ENCODE measurements around the gene CRISPLD2. TPM values are rescaled to one million over a fixed set of nuclear protein-coding genes. Genes with fewer than 3 reads are reported as not detected.
A peak's percentile ranks its signal among the peaks of the same experiment; 100 is the strongest.
"Not testable (repeated sequence)": the region's sequence is repeated elsewhere in the genome, so short reads cannot be mapped to it uniquely, and the experiment has no call there.

The CRISPLD2 gene
- polyA plus RNA-seq, 1 experiment: 103 TPM

DNA sequence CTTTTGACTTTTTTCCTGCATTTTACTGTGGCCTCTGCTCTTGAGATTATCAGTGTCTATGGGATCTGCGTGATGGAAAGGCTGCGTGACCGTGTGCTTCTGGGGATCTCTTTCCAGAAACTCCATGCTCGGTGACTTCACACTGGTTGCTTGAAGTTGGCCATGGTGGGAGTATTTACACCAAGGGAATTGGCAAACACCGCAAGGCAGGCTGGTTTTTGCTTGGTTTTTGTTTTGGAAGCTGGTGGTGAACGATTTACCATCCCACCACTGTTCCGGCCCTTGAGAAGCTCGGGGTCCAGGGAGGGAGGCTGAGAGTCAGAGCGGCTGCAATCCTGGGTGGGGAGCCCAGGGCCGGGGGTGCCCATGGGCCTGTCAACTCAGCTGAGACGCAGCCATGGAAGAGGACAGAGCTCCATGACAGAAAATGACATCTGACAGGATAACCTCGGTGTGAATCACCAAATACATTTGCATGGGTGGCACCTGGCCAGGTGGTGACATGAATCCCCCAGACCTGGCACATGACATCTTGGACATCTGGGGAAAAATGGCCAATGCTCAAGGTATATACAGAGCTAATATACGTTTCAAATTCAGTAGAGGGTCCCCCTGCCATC is 11.1 kb downstream of the CRISPLD2 start:
- Histone ChIP-seq H3K27ac (ENCODE audit: low read depth, low read length) (peak overlapping the region; percentile 100), H3K4me3 (ENCODE audit: low read depth, low read length) (no peak overlapping the region), H3K9me3 (ENCODE audit: control insufficient read depth, insufficient read depth, low read length) (no peaks in the 10 kb centered on the region; the same call in 1 of the 2 replicates), H3K27me3 (ENCODE audit: control insufficient read depth, insufficient read depth, low read length) (no peaks in the 10 kb centered on the region)
- DNase-seq (ENCODE audit: low read depth, low spot score): no peak
- TF ChIP-seq, protein P1, sequence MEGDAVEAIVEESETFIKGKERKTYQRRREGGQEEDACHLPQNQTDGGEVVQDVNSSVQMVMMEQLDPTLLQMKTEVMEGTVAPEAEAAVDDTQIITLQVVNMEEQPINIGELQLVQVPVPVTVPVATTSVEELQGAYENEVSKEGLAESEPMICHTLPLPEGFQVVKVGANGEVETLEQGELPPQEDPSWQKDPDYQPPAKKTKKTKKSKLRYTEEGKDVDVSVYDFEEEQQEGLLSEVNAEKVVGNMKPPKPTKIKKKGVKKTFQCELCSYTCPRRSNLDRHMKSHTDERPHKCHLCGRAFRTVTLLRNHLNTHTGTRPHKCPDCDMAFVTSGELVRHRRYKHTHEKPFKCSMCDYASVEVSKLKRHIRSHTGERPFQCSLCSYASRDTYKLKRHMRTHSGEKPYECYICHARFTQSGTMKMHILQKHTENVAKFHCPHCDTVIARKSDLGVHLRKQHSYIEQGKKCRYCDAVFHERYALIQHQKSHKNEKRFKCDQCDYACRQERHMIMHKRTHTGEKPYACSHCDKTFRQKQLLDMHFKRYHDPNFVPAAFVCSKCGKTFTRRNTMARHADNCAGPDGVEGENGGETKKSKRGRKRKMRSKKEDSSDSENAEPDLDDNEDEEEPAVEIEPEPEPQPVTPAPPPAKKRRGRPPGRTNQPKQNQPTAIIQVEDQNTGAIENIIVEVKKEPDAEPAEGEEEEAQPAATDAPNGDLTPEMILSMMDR (IDR thresholded peaks at IDR 0.05; ENCODE audit: low read depth, low read length): no peak
- CTCF ChIA-PET: interaction anchor here (1.0 to 1.7 kb wide), 3 partner anchors 76 to 140 kb away, joined by 3 to 5 read pairs (median 3); no protein-coding TSS in a partner anchor
- POLR2A ChIA-PET: interaction anchor here (0.6 to 3.3 kb wide), 3 partner anchors 11 to 141 kb away, joined by 3 to 70 read pairs (median 3); partner anchors contain the start of gene CRISPLD2

DNA sequence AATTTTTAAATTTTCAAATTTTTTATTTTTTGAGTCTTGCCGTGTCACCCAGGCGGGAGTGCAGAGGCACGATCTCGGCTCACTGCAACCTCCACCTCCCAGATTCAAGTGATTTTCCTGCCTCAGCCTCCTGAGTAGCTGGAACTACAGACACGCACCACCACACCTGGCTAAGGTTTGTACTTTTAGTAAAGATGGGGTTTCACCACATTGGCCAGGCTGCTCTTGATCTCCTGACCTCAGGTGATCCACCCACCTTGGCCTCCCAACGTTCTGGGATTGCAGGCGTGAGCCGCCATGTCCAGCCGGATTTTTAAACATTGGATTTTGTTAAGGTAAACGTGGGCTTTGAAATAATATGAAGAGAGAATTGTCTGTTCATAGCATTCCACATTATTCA is 11.9 kb downstream of the CRISPLD2 start:
- not testable (repeated sequence) for H3K27me3 ChIP-seq (ENCODE audit: control insufficient read depth, insufficient read depth, low read length); H3K9me3 ChIP-seq (ENCODE audit: control insufficient read depth, insufficient read depth, low read length); H3K4me3 ChIP-seq (ENCODE audit: low read depth, low read length); DNase-seq (ENCODE audit: low read depth, low spot score)
- CTCF ChIA-PET: interaction anchor here (1.4 to 3.3 kb wide), 2 partner anchors 92 to 120 kb away, joined by 3 to 9 read pairs; no protein-coding TSS in a partner anchor
- peak overlapping the region; percentile 100 for H3K27ac ChIP-seq (ENCODE audit: low read depth, low read length)
- POLR2A ChIA-PET: interaction anchor here (0.9 to 3.3 kb wide), 7 partner anchors 12 to 180 kb away, joined by 3 to 70 read pairs (median 5); partner anchors contain the start of genes CRISPLD2 and ZDHHC7

DNA sequence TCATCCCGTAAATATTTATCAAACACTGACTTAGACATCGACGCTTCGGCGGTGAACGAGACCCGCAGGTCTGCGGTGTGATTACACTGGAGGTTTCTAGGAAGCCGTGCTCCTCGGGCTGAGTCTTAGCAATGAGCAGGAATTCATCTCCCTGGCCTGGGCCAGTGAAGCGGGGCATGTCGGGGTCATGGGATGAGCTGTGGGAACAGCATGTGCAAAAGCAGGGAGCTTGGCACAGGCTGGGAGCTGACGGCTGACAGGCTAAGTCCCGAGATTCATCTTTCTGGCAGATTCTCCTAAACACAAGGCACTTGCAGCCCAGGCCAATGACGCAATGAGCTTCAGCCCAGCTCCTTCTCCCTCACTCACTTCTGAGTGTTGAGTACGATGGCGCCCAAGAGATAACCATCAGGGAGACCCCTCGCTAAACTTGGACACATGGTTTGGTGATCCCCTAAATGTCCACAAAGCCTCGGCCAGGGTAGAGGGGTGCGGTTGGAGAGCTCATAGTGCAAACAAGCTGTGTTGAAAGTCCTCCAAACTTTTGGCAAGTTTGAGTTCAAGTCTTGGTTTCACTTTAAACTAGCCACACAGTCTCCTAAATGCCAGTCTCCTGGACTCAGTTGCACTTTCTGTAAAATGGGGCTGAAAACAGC is 12.8 kb downstream of the CRISPLD2 start:
- peak overlapping the region; percentile 45 for H3K4me3 ChIP-seq (ENCODE audit: low read depth, low read length)
- POLR2A ChIA-PET: interaction anchor here (0.7 to 3.3 kb wide), 11 partner anchors 9 to 179 kb away, joined by 3 to 70 read pairs (median 5); partner anchors contain the start of genes CRISPLD2 and ZDHHC7
- no peaks in the 10 kb centered on the region for H3K27me3 ChIP-seq (ENCODE audit: control insufficient read depth, insufficient read depth, low read length)
- TF ChIP-seq, protein P1 (IDR thresholded peaks at IDR 0.05; ENCODE audit: low read depth, low read length): no peak
- CTCF ChIA-PET: interaction anchor here (0.6 to 3.3 kb wide), 7 partner anchors 12 to 138 kb away, joined by 3 to 9 read pairs (median 3); partner anchors contain the start of gene CRISPLD2
- peak overlapping the region; percentile 100 for H3K27ac ChIP-seq (ENCODE audit: low read depth, low read length)
- DNase-seq (ENCODE audit: low read depth, low spot score): peak; percentile 100
- no peaks in the 10 kb centered on the region; the same call in 1 of the 2 replicates for H3K9me3 ChIP-seq (ENCODE audit: control insufficient read depth, insufficient read depth, low read length)

DNA sequence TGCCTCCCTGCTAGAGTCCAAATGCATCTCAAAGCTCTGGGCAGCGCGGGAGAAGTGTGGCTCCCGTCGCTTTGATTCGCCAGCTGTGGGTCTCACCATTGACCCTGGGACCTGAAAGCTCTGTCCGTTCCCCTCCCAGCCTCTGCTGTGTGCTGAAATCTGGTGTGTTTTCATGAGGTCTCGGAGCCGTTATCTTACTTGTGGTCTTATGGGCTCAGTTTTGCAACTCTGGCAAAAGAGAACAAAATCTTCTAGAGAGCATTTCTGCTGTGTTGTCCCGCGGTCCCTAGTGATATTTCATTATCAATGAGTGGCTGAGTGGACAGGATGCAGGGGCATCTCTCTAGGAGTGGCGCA is 13.3 kb downstream of the CRISPLD2 start:
- H3K4me3 ChIP-seq (ENCODE audit: low read depth, low read length): peak overlapping the region; percentile 45
- DNase-seq (ENCODE audit: low read depth, low spot score): no peak
- ChIA-PET POLR2A (interaction anchor here (0.7 to 3.3 kb wide), 10 partner anchors 9 to 93 kb away, joined by 3 to 70 read pairs (median 5); partner anchors contain the start of gene CRISPLD2), CTCF (interaction anchor here (0.6 to 3.3 kb wide), 6 partner anchors 13 to 138 kb away, joined by 3 to 9 read pairs (median 3); partner anchors contain the start of gene CRISPLD2)
- no peaks in the 10 kb centered on the region for H3K27me3 ChIP-seq (ENCODE audit: control insufficient read depth, insufficient read depth, low read length)
- no peaks in the 10 kb centered on the region; the same call in 1 of the 2 replicates for H3K9me3 ChIP-seq (ENCODE audit: control insufficient read depth, insufficient read depth, low read length)
- TF ChIP-seq, protein P1 (IDR thresholded peaks at IDR 0.05; ENCODE audit: low read depth, low read length): no peak
- H3K27ac ChIP-seq (ENCODE audit: low read depth, low read length): peak overlapping the region; percentile 100

DNA sequence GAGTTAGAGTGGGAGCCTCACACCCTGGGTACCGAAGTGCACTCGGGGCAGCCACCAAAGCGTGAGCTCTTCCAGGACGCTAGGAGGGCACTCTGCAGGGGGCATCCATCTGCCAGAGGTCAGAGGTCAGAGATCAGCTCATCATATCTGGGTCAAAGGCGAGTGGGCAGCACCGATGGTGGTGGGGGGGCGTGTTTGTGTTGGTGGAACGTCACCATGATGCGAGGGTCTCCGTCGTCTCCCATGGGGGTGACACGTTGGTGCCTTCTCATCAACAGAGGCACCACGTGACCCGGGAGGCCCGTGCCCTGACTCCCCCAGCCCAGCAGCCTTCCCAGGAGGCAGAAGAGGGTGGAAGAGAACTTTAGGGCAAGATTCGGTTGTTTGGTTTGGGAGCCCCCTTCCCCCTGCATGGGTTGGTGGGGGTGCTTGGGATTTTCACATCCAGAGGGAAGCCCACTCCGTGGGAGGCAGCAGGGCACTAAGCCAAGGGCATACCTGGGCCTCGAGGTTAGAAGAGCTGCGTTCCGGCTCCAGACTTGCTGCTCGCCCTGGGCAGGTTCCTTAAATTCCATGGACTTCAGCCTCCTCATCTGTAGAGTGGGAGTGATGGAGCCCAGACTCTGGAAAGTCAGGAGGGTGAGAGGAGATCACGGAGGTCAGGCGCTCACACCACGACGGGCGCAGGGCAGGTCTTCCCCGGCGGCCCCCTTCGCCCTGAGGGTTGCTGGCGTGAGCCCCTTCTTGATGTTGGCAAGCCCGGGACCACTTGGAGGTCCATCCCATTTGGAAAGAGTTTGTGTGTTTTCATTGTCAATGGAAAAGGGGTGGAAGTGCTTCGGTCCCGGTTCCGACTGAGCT is 14.0 kb downstream of the CRISPLD2 start:
- no peak overlapping the region for H3K4me3 ChIP-seq (ENCODE audit: low read depth, low read length)
- CTCF ChIA-PET: interaction anchor here (0.6 to 3.3 kb wide), 3 partner anchors 14 to 118 kb away, joined by 3 to 9 read pairs (median 3); partner anchors contain the start of gene CRISPLD2
- no peaks in the 10 kb centered on the region for H3K27me3 ChIP-seq (ENCODE audit: control insufficient read depth, insufficient read depth, low read length)
- DNase-seq (ENCODE audit: low read depth, low spot score): no peak
- peak overlapping the region; percentile 100 for H3K27ac ChIP-seq (ENCODE audit: low read depth, low read length)
- TF ChIP-seq, protein P1 (IDR thresholded peaks at IDR 0.05; ENCODE audit: low read depth, low read length): no peak
- no peaks in the 10 kb centered on the region; the same call in 1 of the 2 replicates for H3K9me3 ChIP-seq (ENCODE audit: control insufficient read depth, insufficient read depth, low read length)
- POLR2A ChIA-PET: interaction anchor here (1.4 to 3.3 kb wide), 4 partner anchors 14 to 94 kb away, joined by 5 to 70 read pairs (median 13); partner anchors contain the start of gene CRISPLD2

Data from AG04450 (cell line).